Activated naive CD4-positive, alpha-beta T cell treated with anti-CD3 and anti-CD28 coated beads, Interleukin-2, amount 50 U/mL, for 72 hours (primary cell): ENCODE data around the gene SAMD4A. TPM values are rescaled to one million over a fixed set of nuclear protein-coding genes. Genes with fewer than 3 reads are reported as not detected.

Experiments
- ATAC-seq, 2 donors: fragments of 150-1000 bp; cut with Tn5 transposase; 2 replicates each; pipeline ENCODE4 v1.10.0; 2021; ENCODE audit warnings: mild to moderate bottlenecking in 2 of 2, moderate library complexity in 2 of 2
- DNase-seq, 2 donors: peaks; one replicate each; pipeline ENCODE4 v3.0.0; 2021 to 2022; ENCODE audit warnings: low spot score in 2 of 2
- H3K27ac Mint-ChIP-seq, 2 donors: one replicate each; pipeline ENCODE4 v1.8.0; 2022; ENCODE audit warnings: mild to moderate bottlenecking in 2 of 2, mixed read lengths in 2 of 2
- H3K36me3 Mint-ChIP-seq, 2 donors: one replicate each; pipeline ENCODE4 v1.8.0; 2022; ENCODE audit warnings: mixed read lengths in 2 of 2
- H3K9me3 Mint-ChIP-seq, 2 donors: one replicate each; pipeline ENCODE4 v1.8.0; 2022; ENCODE audit warnings: mixed read lengths in 2 of 2
- total RNA-seq, 2 donors: library from RNA; stranded (reverse); gene quantifications; one replicate each; pipeline ENCODE4 v1.2.3, GENCODE V29; 2022

The SAMD4A gene
- total RNA-seq, 2 donors from 2014 or later = 2.3 to 6.8 TPM

DNA sequence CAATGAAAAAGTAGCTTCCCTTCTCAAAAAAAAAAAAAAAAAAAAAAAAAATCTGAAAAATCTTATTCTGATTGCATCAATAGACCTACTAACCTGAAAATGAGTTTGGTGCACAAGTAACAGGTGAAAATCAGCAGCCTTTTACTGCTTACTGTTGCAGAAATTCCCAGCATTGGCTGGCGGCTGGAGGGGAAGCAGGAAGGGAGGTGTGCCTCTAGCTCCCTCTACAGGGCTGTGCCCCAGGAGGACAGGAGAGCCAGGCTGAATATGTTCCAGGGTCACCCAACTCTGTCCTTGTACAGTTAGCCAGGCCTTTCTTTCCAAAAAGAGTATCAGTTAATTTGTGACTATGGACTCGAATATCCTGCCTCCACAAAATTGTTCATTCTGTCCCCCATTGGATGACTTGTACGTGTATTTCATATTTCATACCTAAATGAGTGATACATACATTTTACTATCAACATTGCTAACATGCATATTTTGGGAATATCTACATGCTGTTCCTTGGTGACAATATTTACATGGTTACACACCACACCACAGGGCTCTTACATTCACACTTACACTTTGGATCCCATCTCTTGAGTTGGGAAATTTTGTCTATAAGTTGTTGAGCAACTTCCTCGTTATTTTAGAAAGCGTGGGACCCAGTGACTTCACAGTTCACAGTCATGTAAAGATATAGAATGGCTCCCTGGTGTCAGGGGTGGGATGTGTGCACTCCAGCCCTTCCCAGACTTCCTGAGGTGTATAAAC is 124.8 kb downstream of the SAMD4A start:
- ATAC-seq = peak; percentile 68 to 84
- Mint-ChIP-seq H3K27ac (no peak overlapping the region), H3K36me3 (no peaks in the 10 kb centered on the region), H3K9me3 (no peaks in the 10 kb centered on the region)
- DNase-seq = peak; percentile 59 to 64

DNA sequence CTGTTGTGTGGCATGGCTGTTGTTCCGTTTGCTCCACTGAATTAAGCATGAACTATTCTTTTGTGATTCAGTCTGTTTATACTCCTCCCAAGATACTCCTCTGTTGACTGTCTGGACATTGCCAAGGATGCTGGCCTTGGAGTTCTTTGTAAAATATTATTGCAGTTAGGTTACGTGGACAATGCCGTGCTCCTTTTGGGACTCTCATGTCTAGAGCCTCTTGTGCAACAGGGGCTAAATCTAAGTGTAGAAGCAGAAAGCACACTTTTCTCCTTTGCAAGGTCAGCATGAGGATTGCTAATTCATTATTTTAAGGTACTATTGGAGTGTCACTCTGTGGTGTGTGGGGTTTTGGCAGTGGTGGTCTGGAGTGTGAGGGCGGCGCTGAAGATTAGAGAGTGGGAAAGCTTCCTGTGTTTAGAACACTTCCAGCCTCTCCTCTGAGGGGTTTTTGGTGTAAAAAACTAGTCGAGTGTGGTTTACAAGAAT is 125.4 kb downstream of the SAMD4A start:
- H3K27ac Mint-ChIP-seq = no peak overlapping the region
- no peaks in the 10 kb centered on the region for H3K9me3 Mint-ChIP-seq
- ATAC-seq (no peak), DNase-seq (no peak)
- H3K36me3 Mint-ChIP-seq = no peaks in the 10 kb centered on the region

DNA sequence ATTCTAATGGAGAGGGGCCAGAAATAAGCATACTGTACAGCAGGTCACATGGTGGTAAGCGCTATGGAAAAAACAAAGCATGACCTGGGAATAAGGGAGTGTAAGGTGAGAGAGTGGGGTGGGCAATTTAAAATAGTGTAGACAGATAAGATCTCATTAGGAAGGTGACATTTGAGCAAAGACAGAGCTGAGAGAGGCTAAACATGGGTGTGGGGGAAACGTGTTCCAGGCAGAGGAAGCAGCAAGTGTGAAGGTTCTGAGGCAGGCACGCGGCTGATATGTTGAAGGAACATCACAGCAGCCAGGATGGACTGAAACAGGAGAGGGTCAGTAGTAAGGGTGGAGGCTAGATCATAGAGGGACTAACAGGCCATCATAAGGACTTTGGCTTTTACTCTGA is 126.8 kb downstream of the SAMD4A start:
- ATAC-seq (no peak), DNase-seq (no peak)
- no peaks in the 10 kb centered on the region for H3K9me3 Mint-ChIP-seq
- H3K36me3 Mint-ChIP-seq = no peaks in the 10 kb centered on the region
- H3K27ac Mint-ChIP-seq = peak overlapping the region in 1 of 2 donors; percentile 1

DNA sequence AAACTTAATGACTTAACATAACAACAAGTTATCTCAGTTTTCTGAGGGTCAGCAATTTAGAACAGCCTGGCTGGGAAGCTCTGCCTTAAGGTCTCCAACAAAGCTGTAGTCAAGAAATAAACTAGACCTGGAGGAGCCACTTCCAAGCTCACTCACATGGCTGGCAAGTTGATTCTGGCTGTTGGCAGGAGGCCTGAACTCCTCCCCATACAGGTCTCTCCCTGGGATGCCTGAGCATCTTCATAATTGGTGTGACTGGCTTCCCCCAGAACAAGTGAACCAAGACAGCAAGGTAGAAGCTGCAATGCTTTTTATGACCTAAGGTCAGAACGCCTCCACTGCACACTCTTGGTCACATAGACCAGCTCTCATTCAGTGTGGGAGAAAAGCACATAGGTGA is 128.3 kb downstream of the SAMD4A start:
- DNase-seq (no peak), ATAC-seq (no peak)
- Mint-ChIP-seq H3K27ac (no peak overlapping the region), H3K36me3 (no peaks in the 10 kb centered on the region), H3K9me3 (no peaks in the 10 kb centered on the region)

DNA sequence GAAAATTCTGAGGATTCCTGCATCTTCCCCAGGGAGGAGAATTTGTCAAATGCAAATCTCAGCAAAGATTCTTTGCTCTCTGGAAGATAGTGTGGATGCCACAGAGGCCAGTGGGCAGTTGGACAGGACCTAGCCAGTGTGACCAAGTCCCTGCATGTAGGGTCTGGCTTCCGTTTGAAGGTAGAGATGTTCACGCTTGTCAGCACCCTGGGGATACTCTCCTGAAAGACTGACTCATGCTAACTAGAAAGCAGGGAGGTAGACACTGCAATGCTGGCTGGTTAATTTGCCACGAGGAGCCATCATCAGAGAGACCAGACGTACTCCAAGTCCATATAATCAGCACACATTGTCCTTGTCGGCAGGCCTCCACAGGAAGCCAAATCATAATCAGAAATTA is 130.1 kb downstream of the SAMD4A start:
- Mint-ChIP-seq H3K27ac (no peak overlapping the region), H3K36me3 (no peaks in the 10 kb centered on the region), H3K9me3 (no peaks in the 10 kb centered on the region)
- DNase-seq = no peak
- no peak for ATAC-seq

DNA sequence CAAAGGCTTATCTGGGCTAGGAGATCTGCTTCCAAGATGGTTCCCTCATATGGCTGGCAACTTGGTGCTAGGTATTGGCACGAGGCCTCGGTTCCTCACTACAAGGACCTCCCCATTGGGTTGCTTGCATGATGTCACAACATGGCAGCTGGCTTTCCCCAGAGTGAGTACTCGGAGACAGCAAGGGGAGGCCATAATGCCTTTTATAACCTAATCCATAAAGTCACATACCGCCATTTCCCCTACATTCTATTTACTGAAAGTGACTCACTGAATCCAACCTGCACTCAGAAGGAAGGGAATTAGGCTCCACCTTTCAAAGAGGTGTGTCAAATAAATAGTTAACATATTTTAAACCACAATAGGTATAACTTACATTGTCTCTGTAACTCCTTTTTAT is 130.9 kb downstream of the SAMD4A start:
- no peak for DNase-seq
- H3K9me3 Mint-ChIP-seq = no peaks in the 10 kb centered on the region

DNA sequence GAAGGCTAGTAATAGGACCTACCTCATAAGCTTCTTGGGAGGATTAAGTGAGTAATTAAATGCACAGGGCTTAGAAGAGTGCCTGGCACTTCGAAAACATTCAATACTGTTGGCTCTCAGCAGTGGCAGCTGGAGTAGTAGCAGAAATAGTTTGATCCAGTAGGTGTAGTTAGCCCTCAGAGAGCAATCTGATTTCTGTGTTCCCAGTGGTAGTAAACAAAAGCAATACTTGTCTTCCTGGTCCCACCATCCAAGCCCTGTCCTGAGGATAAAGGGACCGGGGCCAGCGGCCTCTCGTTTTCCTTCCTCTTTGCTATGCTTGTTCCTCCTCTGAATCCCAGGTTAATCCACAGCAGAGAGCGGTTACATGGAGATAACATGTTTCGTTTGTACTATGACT is 131.6 kb downstream of the SAMD4A start:
- no peak for ATAC-seq
- Mint-ChIP-seq H3K36me3 (no peaks in the 10 kb centered on the region), H3K27ac (no peak overlapping the region), H3K9me3 (no peaks in the 10 kb centered on the region)
- DNase-seq = no peak

More for the DNA sequence above, 130.9 kb downstream of the SAMD4A start:
- Mint-ChIP-seq H3K27ac (no peak overlapping the region), H3K36me3 (no peaks in the 10 kb centered on the region)
- no peak for ATAC-seq

DNA sequence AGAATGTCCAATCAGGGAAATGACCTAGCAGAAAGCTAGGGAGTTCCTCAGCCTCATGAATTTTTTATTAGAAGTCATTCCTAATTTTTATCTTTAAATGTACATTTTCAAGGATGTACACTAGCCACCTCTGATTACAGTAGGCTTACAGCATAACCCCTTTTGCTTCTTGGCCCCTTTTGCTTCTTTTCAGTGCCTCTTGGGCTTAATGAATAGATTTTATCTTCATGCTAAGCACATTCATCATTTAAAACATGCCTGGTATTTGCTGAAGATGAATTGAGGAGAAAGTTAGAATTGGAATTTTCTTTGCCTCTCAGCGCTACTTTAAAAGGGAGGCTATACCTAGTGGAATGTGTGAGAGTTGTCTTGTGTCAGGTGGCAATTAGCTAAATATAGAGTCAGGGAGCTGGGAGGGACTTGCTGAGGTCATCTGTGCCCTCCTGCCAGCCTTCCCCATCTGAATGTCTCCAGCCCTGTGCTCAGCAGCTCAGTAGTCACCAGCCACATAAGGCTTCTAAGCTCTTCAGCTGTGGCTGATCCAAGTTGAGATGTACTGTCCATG is 132.1 kb downstream of the SAMD4A start:
- H3K9me3 Mint-ChIP-seq = no peaks in the 10 kb centered on the region
- DNase-seq = no peak
- H3K27ac Mint-ChIP-seq = no peak overlapping the region
- ATAC-seq = no peak
- H3K36me3 Mint-ChIP-seq = no peaks in the 10 kb centered on the region

DNA sequence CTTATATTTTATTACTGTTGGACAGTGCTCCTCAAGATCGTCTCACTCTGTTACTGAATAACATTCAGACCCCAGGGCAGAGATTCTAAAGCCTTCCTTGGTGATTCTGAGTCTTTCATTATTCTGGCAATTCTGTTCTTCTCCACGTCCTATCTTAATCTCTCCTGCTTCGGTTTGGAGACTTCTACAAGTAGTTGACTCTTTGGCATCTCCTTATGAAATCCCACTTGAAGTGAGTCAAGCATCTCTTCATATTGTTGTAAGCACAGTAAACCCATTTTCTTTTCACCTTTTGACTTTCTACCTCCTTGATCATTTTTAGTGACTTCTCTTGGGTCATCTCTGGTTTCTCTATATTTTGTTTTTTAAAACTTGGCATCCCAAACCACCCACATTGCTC is 132.8 kb downstream of the SAMD4A start:
- Mint-ChIP-seq H3K9me3 (no peaks in the 10 kb centered on the region), H3K27ac (no peak overlapping the region), H3K36me3 (no peaks in the 10 kb centered on the region)
- DNase-seq = no peak
- ATAC-seq = no peak

DNA sequence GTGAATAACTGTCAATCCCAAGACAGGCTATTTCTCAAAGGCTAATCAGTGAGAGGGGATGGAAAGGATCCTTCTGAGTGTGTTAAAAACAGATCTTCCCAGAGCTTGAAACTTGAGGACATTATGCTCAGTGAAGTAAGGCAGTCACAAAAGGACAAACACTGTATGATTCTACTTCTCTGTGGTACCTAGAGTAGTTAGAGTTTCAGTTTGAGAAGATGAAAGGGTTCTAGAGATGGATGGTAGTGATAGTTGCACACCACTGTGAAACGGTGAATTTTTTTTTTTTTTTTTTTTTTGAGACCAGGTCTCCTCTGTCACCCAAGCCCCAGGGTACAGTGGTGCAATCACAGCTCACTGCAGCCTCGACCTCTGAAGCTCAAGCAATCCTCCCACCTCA is 133.8 kb downstream of the SAMD4A start:
- Mint-ChIP-seq H3K9me3 (no peaks in the 10 kb centered on the region), H3K27ac (no peak overlapping the region), H3K36me3 (no peaks in the 10 kb centered on the region)
- DNase-seq = no peak
- ATAC-seq = peak; percentile 92 to 100

DNA sequence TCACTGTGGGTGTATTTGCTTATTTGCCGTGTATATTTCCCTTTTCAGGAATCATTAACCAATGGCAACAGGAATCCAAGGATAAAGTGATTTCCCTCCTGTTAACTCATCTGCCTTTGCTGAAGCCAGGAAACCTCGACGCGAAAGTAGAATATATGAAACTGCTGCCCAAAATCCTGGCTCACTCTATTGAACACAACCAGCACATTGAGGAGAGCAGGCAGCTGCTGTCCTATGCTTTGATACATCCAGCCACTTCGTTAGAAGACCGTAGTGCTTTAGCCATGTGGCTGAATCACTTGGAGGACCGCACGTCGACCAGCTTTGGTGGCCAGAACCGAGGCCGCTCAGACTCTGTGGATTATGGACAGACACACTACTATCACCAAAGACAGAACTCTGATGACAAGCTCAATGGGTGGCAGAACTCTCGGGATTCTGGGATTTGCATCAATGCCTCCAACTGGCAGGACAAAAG is 135.1 kb downstream of the SAMD4A start:
- Mint-ChIP-seq H3K36me3 (peaks cover 0 to 5% of the 10 kb centered on the region in 2 donors), H3K9me3 (no peaks in the 10 kb centered on the region), H3K27ac (no peak overlapping the region)
- ATAC-seq (no peak), DNase-seq (no peak)

DNA sequence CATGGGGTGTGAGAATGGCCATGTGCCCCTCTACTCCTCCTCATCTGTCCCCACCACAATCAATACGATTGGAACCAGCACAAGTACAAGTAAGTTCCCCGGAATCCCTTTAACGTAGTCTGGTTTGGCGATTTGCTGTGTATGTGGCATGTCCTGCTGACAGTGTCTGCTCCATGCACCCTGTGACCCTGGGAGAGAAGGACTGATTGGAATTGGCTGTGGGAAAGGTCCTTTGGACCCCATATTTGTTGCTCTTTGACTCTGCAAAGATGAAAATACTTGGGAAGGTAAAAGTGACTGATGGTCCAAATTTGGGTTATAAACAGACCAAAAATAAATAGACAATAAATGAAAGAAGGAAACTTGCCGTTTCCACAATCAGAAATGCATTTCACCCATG is 135.6 kb downstream of the SAMD4A start:
- Mint-ChIP-seq H3K27ac (no peak overlapping the region), H3K36me3 (peaks cover 0 to 5% of the 10 kb centered on the region in 2 donors), H3K9me3 (no peaks in the 10 kb centered on the region)
- ATAC-seq = no peak
- no peak for DNase-seq

DNA sequence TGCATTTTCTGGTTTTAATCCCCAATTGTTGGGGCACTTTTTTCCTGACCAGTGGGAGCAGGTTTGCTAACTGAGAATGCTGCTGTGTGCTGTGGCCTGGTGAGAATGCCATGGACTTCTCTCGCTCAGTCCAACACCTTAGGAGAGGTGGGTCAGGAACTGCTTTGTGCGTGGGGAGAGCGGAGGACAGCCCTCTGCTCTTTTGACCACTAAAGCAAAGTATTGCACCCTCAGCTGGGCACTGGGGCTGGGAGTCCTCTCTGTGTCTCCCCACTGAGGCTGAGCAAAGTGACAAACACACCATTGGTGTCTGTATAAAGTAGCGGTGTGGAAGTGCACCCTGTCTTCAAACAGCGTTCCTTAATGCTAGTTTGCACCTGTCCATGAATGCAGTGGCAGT is 136.2 kb downstream of the SAMD4A start:
- ATAC-seq = no peak
- Mint-ChIP-seq H3K36me3 (peaks cover 0 to 5% of the 10 kb centered on the region in 2 donors), H3K27ac (no peak overlapping the region), H3K9me3 (no peaks in the 10 kb centered on the region)
- DNase-seq = no peak

DNA sequence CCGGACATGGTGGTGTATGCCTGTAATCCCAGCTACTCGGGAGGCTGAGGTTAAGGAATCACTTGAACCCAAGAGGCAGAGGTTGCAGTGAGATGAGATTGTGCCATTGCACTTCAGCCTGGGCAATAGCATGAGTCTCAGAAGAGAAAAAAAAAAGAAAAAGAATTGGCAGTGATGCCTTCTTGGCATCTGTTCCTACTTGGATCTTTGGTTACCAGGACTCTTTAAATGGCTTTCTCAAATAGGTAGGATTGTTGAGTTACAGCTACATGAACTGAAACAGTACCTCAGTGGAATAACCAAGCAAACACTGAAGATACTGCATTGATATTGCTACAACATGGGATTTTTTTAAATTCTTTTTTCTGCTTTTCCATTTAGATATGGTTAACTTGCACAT is 136.8 kb downstream of the SAMD4A start:
- DNase-seq (no peak), ATAC-seq (no peak)
- no peak overlapping the region for H3K27ac Mint-ChIP-seq
- no peaks in the 10 kb centered on the region for H3K9me3 Mint-ChIP-seq
- peaks cover 0 to 5% of the 10 kb centered on the region in 2 donors for H3K36me3 Mint-ChIP-seq

DNA sequence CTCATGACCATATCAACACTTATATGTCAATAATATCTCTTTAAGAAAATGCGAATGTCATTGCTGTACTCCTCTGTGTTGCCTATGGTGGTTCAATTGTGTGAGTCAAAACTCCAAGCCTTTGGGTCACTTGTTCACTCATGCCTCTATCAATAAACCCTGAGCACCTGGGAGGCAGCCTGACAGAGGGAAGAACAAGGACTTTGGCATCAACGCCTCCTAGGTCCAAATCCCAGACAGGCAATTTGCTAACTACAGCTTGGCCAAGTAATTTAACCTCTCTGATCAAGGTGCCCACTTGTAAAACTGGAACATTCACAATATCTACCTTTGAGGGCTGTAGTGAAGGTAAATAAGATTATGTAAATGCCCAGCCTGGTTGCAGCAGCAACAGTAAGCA is 137.8 kb downstream of the SAMD4A start:
- Mint-ChIP-seq H3K9me3 (no peaks in the 10 kb centered on the region), H3K27ac (no peak overlapping the region), H3K36me3 (peaks cover 0 to 5% of the 10 kb centered on the region in 2 donors)
- DNase-seq (no peak), ATAC-seq (no peak)

DNA sequence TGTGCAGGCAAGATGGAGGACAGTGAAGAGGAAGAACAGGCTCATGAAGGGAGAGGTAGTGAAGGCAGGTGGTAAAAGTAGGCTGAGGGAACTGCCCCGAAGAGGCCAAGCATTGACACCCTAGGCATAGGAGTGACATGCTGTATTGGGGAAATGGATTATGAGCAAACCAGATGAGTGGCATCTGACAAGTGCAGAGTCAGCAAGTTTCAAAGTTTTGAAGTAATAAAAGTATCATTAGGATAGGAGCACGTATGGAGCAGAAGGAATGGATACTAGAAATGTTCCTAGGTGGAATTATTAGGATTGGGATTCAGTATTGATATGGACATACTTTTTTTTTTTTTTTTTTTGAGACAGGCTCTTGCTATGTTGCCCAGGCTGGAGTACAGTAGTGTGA is 139.8 kb downstream of the SAMD4A start:
- Mint-ChIP-seq H3K36me3 (peaks cover 0 to 17% of the 10 kb centered on the region in 2 donors), H3K9me3 (peaks cover 0 to 7% of the 10 kb centered on the region in 2 donors), H3K27ac (no peak overlapping the region)
- ATAC-seq = no peak
- DNase-seq = no peak

DNA sequence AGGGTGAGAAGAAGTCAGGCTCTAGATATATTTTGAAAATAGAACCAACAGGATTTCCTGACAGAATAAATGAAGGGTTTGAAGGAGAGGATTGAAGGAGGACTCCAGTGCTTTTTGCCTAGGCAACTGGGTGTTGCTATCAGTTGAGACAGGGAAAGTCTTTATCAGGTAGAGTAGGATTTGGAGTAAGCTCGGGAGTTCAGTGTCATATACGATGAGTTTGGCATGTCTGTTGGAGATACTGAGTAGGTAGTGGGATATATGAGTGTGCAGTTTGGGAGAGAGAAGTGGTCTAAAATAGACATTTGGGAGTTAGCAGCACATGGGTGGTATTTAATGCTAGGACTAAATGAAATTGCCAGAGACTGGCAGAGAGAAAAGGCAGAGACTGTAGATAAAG is 141.2 kb downstream of the SAMD4A start:
- no peak overlapping the region for H3K27ac Mint-ChIP-seq
- H3K9me3 Mint-ChIP-seq = peaks cover 0 to 7% of the 10 kb centered on the region in 2 donors
- H3K36me3 Mint-ChIP-seq = peaks cover 0 to 18% of the 10 kb centered on the region in 2 donors
- ATAC-seq (no peak), DNase-seq (no peak)

DNA sequence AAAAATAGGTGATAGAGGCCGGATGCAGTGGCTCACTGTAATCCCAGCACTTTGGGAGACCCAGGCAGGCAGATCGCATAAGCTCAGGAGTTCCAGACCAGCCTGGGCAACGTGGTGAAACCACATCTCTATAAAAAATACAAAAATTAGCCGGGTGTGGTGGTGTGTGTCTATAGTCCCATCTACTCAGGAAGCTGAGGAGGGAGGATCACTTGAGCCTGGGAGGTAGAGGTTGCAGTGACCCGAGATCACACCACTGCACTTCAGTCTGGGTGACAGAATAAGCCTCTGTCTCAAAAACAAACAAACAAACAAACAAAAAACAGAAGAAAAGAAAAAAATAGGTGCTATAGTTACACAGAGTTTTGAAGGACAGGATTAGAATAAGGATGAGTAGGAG is 142.1 kb downstream of the SAMD4A start:
- DNase-seq (no peak), ATAC-seq (peak in 1 of 2 donors; percentile 10)
- Mint-ChIP-seq H3K36me3 (peaks cover 0 to 18% of the 10 kb centered on the region in 2 donors), H3K27ac (no peak overlapping the region), H3K9me3 (peaks cover 0 to 7% of the 10 kb centered on the region in 2 donors)
